Measurements from ENCODE around the gene FBXL13.

FBXL13 gene

GRCh38 chr7:102866535-102867215 is 207.9 kb downstream of the FBXL13 start:
- H3K4me3 Mint-ChIP-seq: no peak overlapping the region
- H3K9me3 Mint-ChIP-seq: no peaks in the 10 kb centered on the region
- H3K27ac Mint-ChIP-seq (ENCODE audit: low read depth): no peak overlapping the region
- H3K36me3 Mint-ChIP-seq (ENCODE audit: insufficient read depth): no peaks in the 10 kb centered on the region
- no peaks in the 10 kb centered on the region for H3K4me1 Mint-ChIP-seq
- no peak for DNase-seq (ENCODE audit: low spot score in 2 of 2)
- ATAC-seq (replicated peaks; ENCODE audit: extremely low read depth, poor library complexity, severe bottlenecking): no peak
- no peaks in the 10 kb centered on the region for H3K27me3 Mint-ChIP-seq

- no peaks in the 10 kb centered on the region for H3K4me1 Mint-ChIP-seq
- H3K9me3 Mint-ChIP-seq: no peaks in the 10 kb centered on the region
- DNase-seq (ENCODE audit: low spot score in 2 of 2) (no peak), ATAC-seq (replicated peaks; ENCODE audit: extremely low read depth, poor library complexity, severe bottlenecking) (no peak)
- H3K27me3 Mint-ChIP-seq: no peaks in the 10 kb centered on the region
- H3K27ac Mint-ChIP-seq (ENCODE audit: low read depth): no peak overlapping the region
- no peaks in the 10 kb centered on the region for H3K36me3 Mint-ChIP-seq (ENCODE audit: insufficient read depth)
- no peak overlapping the region for H3K4me3 Mint-ChIP-seq
Measured at GRCh38 chr7:102864958-102865357, 209.6 kb downstream of the FBXL13 start.

- Mint-ChIP-seq H3K4me1 (no peaks in the 10 kb centered on the region), H3K9me3 (no peaks in the 10 kb centered on the region), H3K36me3 (ENCODE audit: insufficient read depth) (no peaks in the 10 kb centered on the region), H3K27ac (ENCODE audit: low read depth) (no peak overlapping the region), H3K27me3 (no peaks in the 10 kb centered on the region), H3K4me3 (no peak overlapping the region)
- ATAC-seq (replicated peaks; ENCODE audit: extremely low read depth, poor library complexity, severe bottlenecking): no peak
- DNase-seq (ENCODE audit: low spot score in 2 of 2): no peak
Measured at GRCh38 chr7:102860351-102860811, 214.2 kb downstream of the FBXL13 start.

- no peaks in the 10 kb centered on the region for H3K9me3 Mint-ChIP-seq
- no peaks in the 10 kb centered on the region for H3K36me3 Mint-ChIP-seq (ENCODE audit: insufficient read depth)
- no peak overlapping the region for H3K27ac Mint-ChIP-seq (ENCODE audit: low read depth)
- no peaks in the 10 kb centered on the region for H3K27me3 Mint-ChIP-seq
- ATAC-seq (replicated peaks; ENCODE audit: extremely low read depth, poor library complexity, severe bottlenecking) (no peak), DNase-seq (ENCODE audit: low spot score in 2 of 2) (no peak)
- H3K4me3 Mint-ChIP-seq: no peak overlapping the region
- no peaks in the 10 kb centered on the region for H3K4me1 Mint-ChIP-seq
Measured at GRCh38 chr7:102859799-102860125, 214.8 kb downstream of the FBXL13 start.

- no peaks in the 10 kb centered on the region for H3K27me3 Mint-ChIP-seq
- DNase-seq (ENCODE audit: low spot score in 2 of 2): no peak
- no peak overlapping the region for H3K27ac Mint-ChIP-seq (ENCODE audit: low read depth)
- no peaks in the 10 kb centered on the region for H3K4me1 Mint-ChIP-seq
- ATAC-seq (replicated peaks; ENCODE audit: extremely low read depth, poor library complexity, severe bottlenecking): no peak
- no peak overlapping the region for H3K4me3 Mint-ChIP-seq
- H3K36me3 Mint-ChIP-seq (ENCODE audit: insufficient read depth): no peaks in the 10 kb centered on the region
- no peaks in the 10 kb centered on the region for H3K9me3 Mint-ChIP-seq
Measured at GRCh38 chr7:102859084-102859798, 215.4 kb downstream of the FBXL13 start.

GRCh38 chr7:102856036-102856435 is 218.6 kb downstream of the FBXL13 start:
- Mint-ChIP-seq H3K27me3 (no peaks in the 10 kb centered on the region), H3K4me3 (no peak overlapping the region), H3K4me1 (no peaks in the 10 kb centered on the region), H3K27ac (ENCODE audit: low read depth) (no peak overlapping the region), H3K36me3 (ENCODE audit: insufficient read depth) (no peaks in the 10 kb centered on the region), H3K9me3 (no peaks in the 10 kb centered on the region)
- DNase-seq (ENCODE audit: low spot score in 2 of 2) (no peak), ATAC-seq (replicated peaks; ENCODE audit: extremely low read depth, poor library complexity, severe bottlenecking) (no peak)

GRCh38 chr7:102849538-102849937 is 225.1 kb downstream of the FBXL13 start:
- H3K36me3 Mint-ChIP-seq (ENCODE audit: insufficient read depth): no peaks in the 10 kb centered on the region
- no peak for ATAC-seq (replicated peaks; ENCODE audit: extremely low read depth, poor library complexity, severe bottlenecking)

GRCh38 chr7:102849079-102849478 is 225.5 kb downstream of the FBXL13 start:
- no peak overlapping the region for H3K4me3 Mint-ChIP-seq
- no peaks in the 10 kb centered on the region for H3K36me3 Mint-ChIP-seq (ENCODE audit: insufficient read depth)
- no peaks in the 10 kb centered on the region for H3K27me3 Mint-ChIP-seq
- H3K27ac Mint-ChIP-seq (ENCODE audit: low read depth): no peak overlapping the region
- no peaks in the 10 kb centered on the region for H3K4me1 Mint-ChIP-seq
- H3K9me3 Mint-ChIP-seq: no peaks in the 10 kb centered on the region
- no peak for DNase-seq (ENCODE audit: low spot score in 2 of 2)
- no peak for ATAC-seq (replicated peaks; ENCODE audit: extremely low read depth, poor library complexity, severe bottlenecking)

More at GRCh38 chr7:102849538-102849937, 225.1 kb downstream of the FBXL13 start:
- H3K4me1 Mint-ChIP-seq: no peaks in the 10 kb centered on the region
- no peak overlapping the region for H3K27ac Mint-ChIP-seq (ENCODE audit: low read depth)
- H3K27me3 Mint-ChIP-seq: no peaks in the 10 kb centered on the region
- no peak for DNase-seq (ENCODE audit: low spot score in 2 of 2)
- H3K9me3 Mint-ChIP-seq: no peaks in the 10 kb centered on the region
- no peak overlapping the region for H3K4me3 Mint-ChIP-seq

- Mint-ChIP-seq H3K36me3 (ENCODE audit: insufficient read depth) (no peaks in the 10 kb centered on the region), H3K9me3 (no peaks in the 10 kb centered on the region), H3K4me3 (no peak overlapping the region), H3K4me1 (no peaks in the 10 kb centered on the region), H3K27me3 (no peaks in the 10 kb centered on the region), H3K27ac (ENCODE audit: low read depth) (no peak overlapping the region)
- DNase-seq (ENCODE audit: low spot score in 2 of 2): no peak
- no peak for ATAC-seq (replicated peaks; ENCODE audit: extremely low read depth, poor library complexity, severe bottlenecking)
Measured at GRCh38 chr7:102845346-102845745, 229.2 kb downstream of the FBXL13 start.

GRCh38 chr7:102843850-102844249 is 230.7 kb downstream of the FBXL13 start:
- DNase-seq (ENCODE audit: low spot score in 2 of 2) (no peak), ATAC-seq (replicated peaks; ENCODE audit: extremely low read depth, poor library complexity, severe bottlenecking) (no peak)
- Mint-ChIP-seq H3K4me3 (no peak overlapping the region), H3K27me3 (no peaks in the 10 kb centered on the region), H3K27ac (ENCODE audit: low read depth) (no peak overlapping the region), H3K36me3 (ENCODE audit: insufficient read depth) (no peaks in the 10 kb centered on the region), H3K4me1 (no peaks in the 10 kb centered on the region), H3K9me3 (no peaks in the 10 kb centered on the region)

- ATAC-seq (replicated peaks; ENCODE audit: extremely low read depth, poor library complexity, severe bottlenecking) (no peak), DNase-seq (ENCODE audit: low spot score in 2 of 2) (no peak)
- Mint-ChIP-seq H3K9me3 (no peaks in the 10 kb centered on the region), H3K27me3 (no peaks in the 10 kb centered on the region), H3K27ac (ENCODE audit: low read depth) (no peak overlapping the region), H3K36me3 (ENCODE audit: insufficient read depth) (no peaks in the 10 kb centered on the region), H3K4me1 (no peaks in the 10 kb centered on the region), H3K4me3 (no peak overlapping the region)
Measured at GRCh38 chr7:102842284-102842683, 232.3 kb downstream of the FBXL13 start.

- no peaks in the 10 kb centered on the region for H3K4me1 Mint-ChIP-seq
- no peaks in the 10 kb centered on the region for H3K27me3 Mint-ChIP-seq
- ATAC-seq (replicated peaks; ENCODE audit: extremely low read depth, poor library complexity, severe bottlenecking) (no peak), DNase-seq (ENCODE audit: low spot score in 2 of 2) (no peak)
- no peaks in the 10 kb centered on the region for H3K36me3 Mint-ChIP-seq (ENCODE audit: insufficient read depth)
- no peak overlapping the region for H3K27ac Mint-ChIP-seq (ENCODE audit: low read depth)
- no peak overlapping the region for H3K4me3 Mint-ChIP-seq
- H3K9me3 Mint-ChIP-seq: no peaks in the 10 kb centered on the region
Measured at GRCh38 chr7:102841290-102841689, 233.3 kb downstream of the FBXL13 start.

GRCh38 chr7:102840404-102840803 is 234.2 kb downstream of the FBXL13 start:
- Mint-ChIP-seq H3K4me1 (no peaks in the 10 kb centered on the region), H3K27ac (ENCODE audit: low read depth) (no peak overlapping the region), H3K9me3 (no peaks in the 10 kb centered on the region), H3K4me3 (no peak overlapping the region), H3K36me3 (ENCODE audit: insufficient read depth) (no peaks in the 10 kb centered on the region), H3K27me3 (no peaks in the 10 kb centered on the region)
- no peak for ATAC-seq (replicated peaks; ENCODE audit: extremely low read depth, poor library complexity, severe bottlenecking)
- DNase-seq (ENCODE audit: low spot score in 2 of 2): no peak

All from central memory CD8-positive, alpha-beta T cell (primary cell).